GOT3 (cell line): Measurements from ENCODE around the gene ENPP5.

Experiments used
- DNase-seq: peaks from one replicate; lab custom pipeline; 2025; ENCODE audit warnings: mixed read lengths; lab: John Stamatoyannopoulos, UW

ENPP5 gene

GRCh38 chr6:46170357-46171289 lies at the start of gene ENPP5:
TSS of gene ENPP5 (minus strand) at chr6:46170980. CDS start at chr6:46168262, 2,718 bp downstream.
- DNase-seq, result no peak

- no peak for DNase-seq
Measured at GRCh38 chr6:46219661-46220060, 48.9 kb upstream of the ENPP5 start.

GRCh38 chr6:46218457-46218856 lies 47.7 kb upstream of the ENPP5 start:
- no peak for DNase-seq

GRCh38 chr6:46217671-46218131 lies 46.9 kb upstream of the ENPP5 start:
- DNase-seq, result no peak

GRCh38 chr6:46216879-46217278 lies 46.1 kb upstream of the ENPP5 start:
- no peak for DNase-seq

GRCh38 chr6:46215777-46216176 lies 45.0 kb upstream of the ENPP5 start:
- no peak for DNase-seq

GRCh38 chr6:46215213-46215612 lies 44.4 kb upstream of the ENPP5 start:
- no peak for DNase-seq

GRCh38 chr6:46211917-46212316 lies 41.1 kb upstream of the ENPP5 start:
- DNase-seq, result no peak

- DNase-seq, result no peak
Measured at GRCh38 chr6:46210294-46210693, 39.5 kb upstream of the ENPP5 start.

GRCh38 chr6:46208303-46208702 lies 37.5 kb upstream of the ENPP5 start:
- DNase-seq, result no peak

GRCh38 chr6:46207174-46207573 lies 36.4 kb upstream of the ENPP5 start:
- no peak for DNase-seq

GRCh38 chr6:46204880-46205650 lies 34.3 kb upstream of the ENPP5 start:
- no peak for DNase-seq

- DNase-seq, result no peak
Measured at GRCh38 chr6:46203391-46204177, 32.8 kb upstream of the ENPP5 start.

GRCh38 chr6:46201702-46202101 lies 30.9 kb upstream of the ENPP5 start:
- DNase-seq, result no peak

- no peak for DNase-seq
Measured at GRCh38 chr6:46199387-46199786, 28.6 kb upstream of the ENPP5 start.

GRCh38 chr6:46191961-46192360 lies 21.2 kb upstream of the ENPP5 start:
- no peak for DNase-seq

GRCh38 chr6:46190889-46191288 lies 20.1 kb upstream of the ENPP5 start:
- DNase-seq, result no peak

- no peak for DNase-seq
Measured at GRCh38 chr6:46189726-46190125, 18.9 kb upstream of the ENPP5 start.

- DNase-seq, result no peak
Measured at GRCh38 chr6:46186583-46186982, 15.8 kb upstream of the ENPP5 start.

GRCh38 chr6:46184114-46184513 lies 13.3 kb upstream of the ENPP5 start:
- peak; percentile 2 for DNase-seq

- DNase-seq, result no peak
Measured at GRCh38 chr6:46175976-46176375, 5.2 kb upstream of the ENPP5 start.

- DNase-seq, result no peak
Measured at GRCh38 chr6:46175446-46175845, 4.7 kb upstream of the ENPP5 start.
